HepG2 (cell line): ENCODE data around the gene SMYD1. TPM values are rescaled to one million over a fixed set of nuclear protein-coding genes. Genes with fewer than 3 reads are reported as not detected.
A peak's percentile ranks its signal among the peaks of the same experiment; 100 is the strongest.

ENCODE experiments used
- ATF7 ChIP-seq, 2 experiments: fragments of 450-650 bp in 1 of 2; sonication (generic) in 1 of 2; formaldehyde crosslinking in 1 of 2; IDR thresholded peaks; 2 replicates each; pipeline versions ENCODE4 v1.4.0 to v1.6.1; 2016 to 2020; ENCODE audit warnings: antibody characterized with exemption in 1 of 2, mild to moderate bottlenecking in 1 of 2, missing genetic modification reagents in 1 of 2
- DPF2 ChIP-seq: sonication (generic); formaldehyde crosslinking; IDR thresholded peaks from 2 replicates; pipeline ENCODE4 v1.4.0; 2020; ENCODE audit warnings: mild to moderate bottlenecking, low read depth, missing genetic modification reagents, borderline replicate concordance
- GATAD2A ChIP-seq: IDR thresholded peaks from 2 replicates; pipeline ENCODE4 v1.6.1; 2016
- GTF3A ChIP-seq: sonication (generic); formaldehyde crosslinking; conservative IDR thresholded peaks from 2 replicates; pipeline ENCODE4 v1.4.0; 2020; ENCODE audit warnings: mild to moderate bottlenecking, missing genetic modification reagents
- ISX ChIP-seq: sonication (generic); formaldehyde crosslinking; conservative IDR thresholded peaks from 2 replicates; pipeline ENCODE4 v1.5.0; 2020; ENCODE audit warnings: missing genetic modification reagents
- KAT2B ChIP-seq: fragments of 150-350 bp; IDR thresholded peaks from 2 replicates; pipeline ENCODE4 v1.6.1; 2014; ENCODE audit warnings: low read depth, low read length, borderline replicate concordance
- KDM5B ChIP-seq: sonication (generic); formaldehyde crosslinking; IDR thresholded peaks from 2 replicates; pipeline ENCODE4 v1.4.0; 2020; ENCODE audit warnings: missing genetic modification reagents, mild to moderate bottlenecking, borderline replicate concordance
- NFYC ChIP-seq: IDR thresholded peaks from 2 replicates; pipeline ENCODE4 v1.6.1; 2016; ENCODE audit warnings: missing genetic modification reagents, missing compliant biosample characterization
- POLR2AphosphoS2 ChIP-seq: IDR thresholded peaks from 2 replicates; pipeline ENCODE4 v1.6.1; 2011; ENCODE audit warnings: low read depth, low read length, improper control_type of control experiment
- SMAD1 ChIP-seq: sonication (generic); formaldehyde crosslinking; IDR thresholded peaks from 2 replicates; pipeline ENCODE4 v1.4.0; 2020; ENCODE audit warnings: missing genetic modification reagents, low read depth, mild to moderate bottlenecking, borderline replicate concordance
- TAF15 ChIP-seq: fragments of 200-400 bp; formaldehyde crosslinking; IDR thresholded peaks from one replicate; pipeline ENCODE4 v1.6.1; 2018; ENCODE audit warnings: mild to moderate bottlenecking, low read depth, low read length; ENCODE audit not compliant: poor library complexity, severe bottlenecking
- TBL1XR1 ChIP-seq: fragments of 150-350 bp; IDR thresholded peaks from 2 replicates; pipeline ENCODE4 v1.6.1; 2014; ENCODE audit warnings: borderline replicate concordance, low read length; ENCODE audit not compliant: partially characterized antibody
- TCF7L2 ChIP-seq: IDR thresholded peaks from 2 replicates; pipeline ENCODE4 v1.6.1; 2011; ENCODE audit warnings: mild to moderate bottlenecking, low read depth, low read length, moderate library complexity
- ZBTB20 ChIP-seq: sonication (generic); formaldehyde crosslinking; IDR thresholded peaks from 2 replicates; pipeline ENCODE4 v1.8.1; 2023; ENCODE audit warnings: missing genetic modification reagents, low read depth, mild to moderate bottlenecking, borderline replicate concordance
- ZIK1 ChIP-seq: sonication (generic); formaldehyde crosslinking; IDR thresholded peaks from 2 replicates; pipeline ENCODE4 v1.5.0; 2020; ENCODE audit warnings: mild to moderate bottlenecking, low read depth, missing genetic modification reagents, borderline replicate concordance
- ZNF263 ChIP-seq: sonication (generic); formaldehyde crosslinking; IDR thresholded peaks from 2 replicates; pipeline ENCODE4 v1.4.0; 2020; ENCODE audit warnings: missing genetic modification reagents
- ZNF33A ChIP-seq: sonication (generic); formaldehyde crosslinking; IDR thresholded peaks from 2 replicates; pipeline ENCODE4 v1.5.1; 2020; ENCODE audit warnings: missing genetic modification reagents, mild to moderate bottlenecking, moderate library complexity, borderline replicate concordance
- ZNF350 ChIP-seq: sonication (generic); formaldehyde crosslinking; IDR thresholded peaks from 2 replicates; pipeline ENCODE4 v1.4.0; 2020; ENCODE audit warnings: mild to moderate bottlenecking, low read depth, missing genetic modification reagents, borderline replicate concordance
- ZNF484 ChIP-seq: sonication (generic); formaldehyde crosslinking; IDR thresholded peaks from 2 replicates; pipeline ENCODE4 v1.5.1; 2020; ENCODE audit warnings: mild to moderate bottlenecking, low read depth, missing genetic modification reagents, borderline replicate concordance
- ZNF616 ChIP-seq: sonication (generic); formaldehyde crosslinking; IDR thresholded peaks from 2 replicates; pipeline ENCODE4 v1.5.0; 2020; ENCODE audit warnings: low read depth, mild to moderate bottlenecking, missing genetic modification reagents
- ZNF879 ChIP-seq: sonication (generic); formaldehyde crosslinking; IDR thresholded peaks from 2 replicates; pipeline ENCODE4 v1.8.1; 2023; ENCODE audit warnings: missing genetic modification reagents
- ZNF883 ChIP-seq: sonication (generic); formaldehyde crosslinking; IDR thresholded peaks from 2 replicates; pipeline ENCODE4 v1.5.1; 2020; ENCODE audit warnings: mild to moderate bottlenecking, missing genetic modification reagents; ENCODE audit errors: not compliant biosample characterization
- polyA plus RNA-seq, 8 experiments: library from polyadenylated mRNA; depleted of rRNA in 3 of 8; stranded (reverse) in 7 of 8; unstranded in 1 of 8; fragments of >200 nt; fragmentation: Illumina TruSeq in 4 of 8; extraction: Trizol in 4 of 8; gene quantifications; 2 replicates each; pipeline versions ENCODE4 v1.2.1 to v1.2.3, GENCODE V29; 2011 to 2016; ENCODE audit warnings: low read depth in 4 of 8, missing spikeins in 1 of 8, mixed read lengths in 1 of 8; ENCODE audit not compliant: insufficient read depth in 1 of 8
- total RNA-seq, 5 experiments: library from RNA; depleted of rRNA; stranded (reverse); fragments of >200 nt; fragmentation: Illumina TruSeq; extraction: Trizol; gene quantifications; 2 replicates each; pipeline ENCODE4 v1.2.3, GENCODE V29; 2016; ENCODE audit warnings: low read depth in 1 of 5
- TF ChIP-seq, protein P1 (sequence below): sonication (generic); formaldehyde crosslinking; conservative IDR thresholded peaks from 2 replicates; pipeline ENCODE4 v1.4.0; 2020; ENCODE audit warnings: missing genetic modification reagents
- TF ChIP-seq, protein P2 (sequence below): sonication (generic); formaldehyde crosslinking; IDR thresholded peaks from 2 replicates; pipeline ENCODE4 v1.8.0; 2022; ENCODE audit warnings: missing genetic modification reagents, mild to moderate bottlenecking, moderate library complexity, borderline replicate concordance
- TF ChIP-seq, protein P3 (sequence below): IDR thresholded peaks from 2 replicates; pipeline ENCODE4 v1.6.1; 2016; ENCODE audit warnings: missing genetic modification reagents, missing compliant biosample characterization
- TF ChIP-seq, protein P4 (sequence below): sonication (generic); formaldehyde crosslinking; conservative IDR thresholded peaks from 2 replicates; pipeline ENCODE4 v1.8.0; 2022; ENCODE audit warnings: low read depth, missing genetic modification reagents

The SMYD1 gene
- total and polyA plus RNA-seq, 2 of the 13 experiments (the other 11 are each of a cell fraction or from before 2014, with no cell fraction given), result not detected

DNA sequence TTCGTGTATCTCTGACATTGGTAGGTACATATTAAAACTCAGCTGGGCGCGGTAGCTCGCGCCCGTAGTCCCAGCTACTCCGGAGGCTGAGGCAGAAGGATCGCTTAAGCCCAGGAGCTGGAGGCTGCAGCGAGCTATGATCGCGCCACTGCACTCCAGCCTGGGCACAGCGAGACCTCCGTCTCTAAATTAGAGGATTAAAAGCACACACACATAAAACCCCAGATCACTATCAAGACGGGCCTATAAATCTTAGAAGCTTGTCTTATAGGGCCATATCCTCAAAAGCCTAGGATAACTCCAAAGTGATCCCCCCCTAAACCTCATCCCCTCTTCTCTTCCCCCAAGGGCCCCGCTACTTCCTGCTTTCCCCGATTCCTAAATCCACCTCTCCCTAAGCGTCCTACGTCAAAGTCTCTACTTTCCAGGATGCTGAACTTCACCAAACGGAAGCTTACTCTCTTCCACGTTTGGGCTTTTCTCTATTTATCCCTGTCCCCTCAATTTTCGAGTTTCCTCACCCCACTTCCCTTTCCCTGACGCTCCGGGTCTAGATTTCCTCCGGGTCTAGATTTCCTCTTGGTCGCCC lies 12.7 kb upstream of the SMYD1 start (continued):
- TF ChIP-seq GTF3A (no peak), ZBTB20 (CRISPR knock-in tag) (peak; percentile 17; the same call in 1 of the 2 replicates), NFYC (CRISPR knock-in tag) (no peak), ZIK1 (no peak), ZNF883 (CRISPR knock-in tag) (no peak), TCF7L2 (no peak), TBL1XR1 (peak; percentile 0), ZNF350 (CRISPR knock-in tag) (no peak), ISX (CRISPR knock-in tag) (no peak), ZNF879 (CRISPR knock-in tag) (no peak), GATAD2A (CRISPR knock-in tag) (no peak), ZNF263 (no peak), DPF2 (CRISPR knock-in tag) (no peak), TAF15 (no peak), POLR2AphosphoS2 (no peak), SMAD1 (CRISPR knock-in tag) (no peak), ZNF33A (CRISPR knock-in tag) (peak; percentile 63; the same call in 1 of the 2 replicates), ATF7 (IDR thresholded peaks at IDR 0.05) (no peak), ATF7 (CRISPR knock-in tag; IDR thresholded peaks at IDR 0.05) (no peak), ZNF616 (CRISPR knock-in tag) (0 out of 2 replicates have a peak, but pooled peaks have one; percentile 12), ZNF484 (CRISPR knock-in tag) (no peak), KDM5B (CRISPR knock-in tag) (no peak), KAT2B (no peak)
- TF ChIP-seq, protein P1, sequence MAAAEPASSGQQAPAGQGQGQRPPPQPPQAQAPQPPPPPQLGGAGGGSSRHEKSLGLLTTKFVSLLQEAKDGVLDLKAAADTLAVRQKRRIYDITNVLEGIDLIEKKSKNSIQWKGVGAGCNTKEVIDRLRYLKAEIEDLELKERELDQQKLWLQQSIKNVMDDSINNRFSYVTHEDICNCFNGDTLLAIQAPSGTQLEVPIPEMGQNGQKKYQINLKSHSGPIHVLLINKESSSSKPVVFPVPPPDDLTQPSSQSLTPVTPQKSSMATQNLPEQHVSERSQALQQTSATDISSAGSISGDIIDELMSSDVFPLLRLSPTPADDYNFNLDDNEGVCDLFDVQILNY (CRISPR knock-in tag), result no peak
- TF ChIP-seq, protein P2, sequence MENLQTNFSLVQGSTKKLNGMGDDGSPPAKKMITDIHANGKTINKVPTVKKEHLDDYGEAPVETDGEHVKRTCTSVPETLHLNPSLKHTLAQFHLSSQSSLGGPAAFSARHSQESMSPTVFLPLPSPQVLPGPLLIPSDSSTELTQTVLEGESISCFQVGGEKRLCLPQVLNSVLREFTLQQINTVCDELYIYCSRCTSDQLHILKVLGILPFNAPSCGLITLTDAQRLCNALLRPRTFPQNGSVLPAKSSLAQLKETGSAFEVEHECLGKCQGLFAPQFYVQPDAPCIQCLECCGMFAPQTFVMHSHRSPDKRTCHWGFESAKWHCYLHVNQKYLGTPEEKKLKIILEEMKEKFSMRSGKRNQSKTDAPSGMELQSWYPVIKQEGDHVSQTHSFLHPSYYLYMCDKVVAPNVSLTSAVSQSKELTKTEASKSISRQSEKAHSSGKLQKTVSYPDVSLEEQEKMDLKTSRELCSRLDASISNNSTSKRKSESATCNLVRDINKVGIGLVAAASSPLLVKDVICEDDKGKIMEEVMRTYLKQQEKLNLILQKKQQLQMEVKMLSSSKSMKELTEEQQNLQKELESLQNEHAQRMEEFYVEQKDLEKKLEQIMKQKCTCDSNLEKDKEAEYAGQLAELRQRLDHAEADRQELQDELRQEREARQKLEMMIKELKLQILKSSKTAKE, result no peak
- TF ChIP-seq, protein P3, sequence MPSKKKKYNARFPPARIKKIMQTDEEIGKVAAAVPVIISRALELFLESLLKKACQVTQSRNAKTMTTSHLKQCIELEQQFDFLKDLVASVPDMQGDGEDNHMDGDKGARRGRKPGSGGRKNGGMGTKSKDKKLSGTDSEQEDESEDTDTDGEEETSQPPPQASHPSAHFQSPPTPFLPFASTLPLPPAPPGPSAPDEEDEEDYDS (CRISPR knock-in tag), result no peak
- TF ChIP-seq, protein P4, sequence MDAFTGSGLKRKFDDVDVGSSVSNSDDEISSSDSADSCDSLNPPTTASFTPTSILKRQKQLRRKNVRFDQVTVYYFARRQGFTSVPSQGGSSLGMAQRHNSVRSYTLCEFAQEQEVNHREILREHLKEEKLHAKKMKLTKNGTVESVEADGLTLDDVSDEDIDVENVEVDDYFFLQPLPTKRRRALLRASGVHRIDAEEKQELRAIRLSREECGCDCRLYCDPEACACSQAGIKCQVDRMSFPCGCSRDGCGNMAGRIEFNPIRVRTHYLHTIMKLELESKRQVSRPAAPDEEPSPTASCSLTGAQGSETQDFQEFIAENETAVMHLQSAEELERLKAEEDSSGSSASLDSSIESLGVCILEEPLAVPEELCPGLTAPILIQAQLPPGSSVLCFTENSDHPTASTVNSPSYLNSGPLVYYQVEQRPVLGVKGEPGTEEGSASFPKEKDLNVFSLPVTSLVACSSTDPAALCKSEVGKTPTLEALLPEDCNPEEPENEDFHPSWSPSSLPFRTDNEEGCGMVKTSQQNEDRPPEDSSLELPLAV (CRISPR knock-in tag), result no peak
